Measurements from ENCODE around the gene PAK2.
"Not testable (repeated sequence)": the region's sequence is repeated elsewhere in the genome, so short reads cannot be mapped to it uniquely, and the experiment has no call there.

Gene PAK2

GRCh38 chr3:196739671-196740480, at the start of gene PAK2:
TSS of gene PAK2 (plus strand) at chr3:196739857. CDS start at chr3:196782647, 42,790 bp downstream.
- peak; percentile 84 for DNase-seq (ENCODE audit: low read depth)

DNA sequence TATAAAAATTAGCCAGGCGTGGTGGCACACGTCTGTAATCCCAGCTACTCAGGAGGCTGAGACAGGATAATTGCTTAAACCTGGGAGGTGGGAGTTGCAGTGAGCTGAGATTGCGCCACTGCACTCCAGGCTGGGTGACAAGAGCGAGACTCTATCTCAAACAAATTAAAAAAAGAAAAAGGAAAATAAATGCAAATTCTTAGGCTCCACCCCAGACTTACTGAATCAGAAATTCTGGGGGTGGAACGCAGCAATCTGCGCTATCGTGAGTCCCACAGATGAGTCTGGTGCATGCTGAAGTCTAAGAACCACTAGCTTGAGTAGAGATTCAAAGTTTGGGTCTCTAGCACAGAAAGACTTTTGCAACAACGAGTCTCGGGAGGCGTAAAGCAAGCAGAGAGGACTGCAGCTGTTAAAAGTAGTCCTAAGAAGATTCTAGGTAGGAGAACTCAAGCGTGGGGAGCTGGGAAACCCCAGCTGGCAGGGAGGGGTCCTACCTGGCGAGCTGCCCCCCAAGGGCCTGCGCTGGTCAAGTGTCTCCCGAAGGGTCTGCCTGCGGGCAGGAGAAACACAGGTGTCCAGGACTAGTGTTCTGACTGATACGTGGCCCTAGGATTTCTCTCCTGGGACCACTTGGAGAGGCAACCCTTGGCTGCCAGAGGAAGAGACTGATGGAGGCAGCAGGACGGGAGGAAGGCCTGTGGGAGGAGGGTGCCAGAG, 49.6 kb upstream of the PAK2 start:
- DNase-seq (ENCODE audit: low read depth): no peak

GRCh38 chr3:196691386-196691785, 48.3 kb upstream of the PAK2 start:
- DNase-seq (ENCODE audit: low read depth): no peak

DNA sequence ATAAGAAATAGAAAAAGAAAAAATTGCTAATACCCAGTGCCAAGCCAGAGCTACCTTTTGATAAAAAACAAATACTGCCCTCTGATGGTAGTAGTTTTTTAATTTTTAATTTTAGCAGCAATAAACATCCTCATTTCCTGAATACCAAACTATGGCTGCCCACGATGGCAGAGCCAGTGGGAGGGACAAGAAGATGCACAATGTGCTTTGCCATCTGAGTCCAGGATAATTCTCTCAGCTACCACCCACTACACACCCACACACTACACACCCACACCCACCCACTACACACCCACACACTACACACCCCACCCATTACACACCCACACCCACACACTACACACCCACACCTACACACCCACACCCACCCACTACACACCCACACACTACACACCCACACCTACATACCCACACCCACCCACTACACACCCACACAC, 45.4 kb upstream of the PAK2 start:
- no peak for DNase-seq (ENCODE audit: low read depth)

DNA sequence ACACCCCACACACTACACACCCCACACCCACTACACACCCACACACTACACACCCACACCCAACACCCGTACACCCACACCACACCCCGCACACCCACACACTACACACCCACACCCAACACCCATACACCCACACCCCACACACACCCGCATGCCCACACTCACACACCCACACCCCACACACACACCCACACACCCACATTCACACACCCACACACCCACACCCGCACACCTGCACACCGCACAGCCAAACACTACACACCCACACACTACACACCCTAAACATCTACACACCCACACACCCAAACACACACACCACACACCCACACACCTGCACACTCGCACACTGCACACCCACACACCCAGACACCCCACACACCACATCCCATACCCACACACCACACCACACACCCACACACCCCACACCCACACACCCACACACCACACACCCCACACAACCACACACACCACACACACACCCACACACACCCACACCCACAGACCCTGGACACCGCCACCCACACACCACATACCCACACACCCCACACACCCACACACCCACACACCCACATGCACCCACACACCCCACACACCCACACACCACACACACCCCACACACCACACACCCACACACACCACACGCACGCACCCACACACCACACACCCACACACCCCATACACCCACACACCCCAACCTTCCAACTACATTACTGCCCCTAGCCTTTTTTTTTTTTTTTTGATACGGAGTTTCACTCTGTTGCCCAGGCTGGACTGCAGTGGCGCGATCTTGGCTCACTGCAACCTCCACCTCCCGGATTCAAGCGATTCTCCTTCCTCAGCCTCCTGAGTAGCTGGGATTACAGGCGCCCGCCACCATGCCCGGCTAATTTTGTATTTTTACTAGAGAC, 44.5 kb upstream of the PAK2 start:
- no peak for DNase-seq (ENCODE audit: low read depth)

DNA sequence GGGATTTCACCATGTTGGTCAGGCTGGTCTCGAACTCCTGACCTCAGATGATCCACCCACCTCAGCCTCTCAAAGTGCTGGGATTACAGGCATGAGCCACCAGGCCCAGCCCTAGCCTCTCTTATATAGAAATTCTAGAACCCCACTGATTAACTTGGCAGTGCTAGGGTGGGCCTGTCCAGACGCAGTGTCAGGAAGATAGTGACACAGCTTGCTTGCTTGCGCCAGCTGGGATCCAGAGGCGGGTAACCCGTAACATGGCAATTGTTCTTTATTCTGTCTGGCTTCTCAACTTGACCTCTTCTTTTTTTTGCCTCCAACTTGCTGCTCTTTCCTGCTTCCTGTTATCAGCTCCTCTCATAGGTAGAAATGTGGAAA, 43.8 kb upstream of the PAK2 start:
- no peak for DNase-seq (ENCODE audit: low read depth)

GRCh38 chr3:196697270-196697669, 42.4 kb upstream of the PAK2 start:
- DNase-seq (ENCODE audit: low read depth): no peak

DNA sequence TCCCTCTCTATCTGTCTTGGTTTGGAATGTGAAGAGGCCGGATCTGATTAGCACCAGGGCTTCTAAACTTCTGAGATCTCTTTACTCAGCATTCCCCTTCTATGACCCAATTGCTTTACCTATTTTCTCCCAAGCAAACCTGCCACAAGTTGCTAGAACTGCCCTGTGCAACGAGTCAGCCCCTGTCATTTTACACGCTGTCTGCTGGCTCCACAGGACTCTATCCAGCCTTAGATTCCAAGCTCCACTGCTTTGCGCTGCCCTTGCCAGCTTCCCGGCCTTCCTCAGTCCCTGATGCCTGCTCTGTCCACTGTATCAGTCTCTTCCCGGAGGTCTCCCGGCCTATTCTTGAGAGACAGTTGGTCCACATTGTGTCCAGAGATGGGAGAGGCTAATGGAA, 39.9 kb upstream of the PAK2 start:
- no peak for DNase-seq (ENCODE audit: low read depth)

- no peak for DNase-seq (ENCODE audit: low read depth)
These were observed 38.9 kb upstream of the PAK2 start for GRCh38 chr3:196700801-196701200.

DNA sequence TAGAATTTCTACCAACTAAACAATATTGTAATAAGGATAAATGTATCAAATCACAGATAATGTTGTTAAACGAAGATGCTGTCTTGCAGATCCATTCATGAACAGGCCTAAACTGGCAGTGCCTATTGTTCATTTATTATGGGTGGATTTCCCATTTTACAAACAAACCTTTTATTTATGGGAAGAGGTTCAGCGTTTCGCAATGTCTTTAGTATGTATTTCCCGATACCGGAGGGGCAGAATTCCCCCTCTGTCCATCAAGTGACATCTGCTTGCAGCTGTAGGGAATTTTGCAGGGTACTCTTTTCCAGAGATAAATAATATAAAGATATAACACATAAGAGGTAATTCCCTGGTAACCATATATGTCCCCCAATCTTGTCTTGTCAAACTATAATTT, 33.3 kb upstream of the PAK2 start:
- DNase-seq (ENCODE audit: low read depth): no peak

- no peak for DNase-seq (ENCODE audit: low read depth)
These were observed 32.9 kb upstream of the PAK2 start for GRCh38 chr3:196706731-196707130.

GRCh38 chr3:196707566-196707965, 32.1 kb upstream of the PAK2 start:
- no peak for DNase-seq (ENCODE audit: low read depth)

- no peak for DNase-seq (ENCODE audit: low read depth)
These were observed 31.2 kb upstream of the PAK2 start for GRCh38 chr3:196708467-196708866.

GRCh38 chr3:196711838-196712513, 27.7 kb upstream of the PAK2 start, which contains the start of the genes CEP19 and PIGX:
TSS of gene CEP19 (minus strand) at chr3:196712250. CDS start at chr3:196708657, 3,593 bp downstream.
TSS of gene PIGX (plus strand) at chr3:196712377.
- peak; percentile 89 for DNase-seq (ENCODE audit: low read depth)

DNA sequence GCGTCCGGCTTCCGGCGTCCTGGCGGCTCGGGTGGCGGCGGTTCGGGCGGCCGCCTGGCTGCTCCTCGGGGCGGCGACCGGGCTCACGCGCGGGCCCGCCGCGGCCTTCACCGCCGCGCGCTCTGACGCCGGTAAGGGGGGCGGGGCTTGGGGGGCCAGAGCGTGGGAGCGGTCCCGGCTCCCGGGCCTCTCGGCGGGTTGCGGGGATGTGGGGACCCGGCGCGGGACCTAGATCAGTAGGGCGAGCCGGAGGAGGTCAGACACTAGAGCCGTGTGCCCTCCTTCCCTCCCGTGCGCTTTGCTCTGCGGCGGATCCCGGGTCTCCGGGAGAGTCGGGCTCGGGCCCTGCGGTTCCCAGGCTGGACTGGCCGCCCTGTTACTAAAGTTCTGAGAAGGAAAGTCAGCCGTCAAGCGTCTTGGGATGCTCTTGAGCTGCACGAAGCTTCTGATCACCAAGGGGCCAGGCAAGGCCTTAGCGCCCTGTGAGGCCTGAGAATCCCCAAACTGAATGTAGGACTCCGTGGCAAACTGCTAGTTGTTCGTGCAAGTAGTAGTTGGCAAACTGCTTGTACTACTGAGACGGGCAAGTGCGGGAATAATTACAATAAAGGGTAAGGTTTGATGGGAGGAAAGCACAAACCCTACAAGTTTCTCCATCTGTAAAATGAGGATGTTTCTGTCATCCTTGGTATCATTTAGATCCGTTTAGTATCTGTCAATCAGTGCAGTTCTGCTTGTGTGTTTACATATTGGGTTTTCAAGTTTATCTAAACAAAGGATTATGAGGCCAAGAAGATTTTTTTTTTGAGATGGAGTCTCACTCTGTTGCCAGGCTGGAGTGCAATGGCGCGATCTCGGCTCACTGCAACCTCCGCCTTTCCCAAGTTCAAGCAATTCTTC, 26.9 kb upstream of the PAK2 start:
- peak; percentile 47 for DNase-seq (ENCODE audit: low read depth)

GRCh38 chr3:196717162-196717561, 22.5 kb upstream of the PAK2 start:
- DNase-seq (ENCODE audit: low read depth): not testable (repeated sequence)

DNA sequence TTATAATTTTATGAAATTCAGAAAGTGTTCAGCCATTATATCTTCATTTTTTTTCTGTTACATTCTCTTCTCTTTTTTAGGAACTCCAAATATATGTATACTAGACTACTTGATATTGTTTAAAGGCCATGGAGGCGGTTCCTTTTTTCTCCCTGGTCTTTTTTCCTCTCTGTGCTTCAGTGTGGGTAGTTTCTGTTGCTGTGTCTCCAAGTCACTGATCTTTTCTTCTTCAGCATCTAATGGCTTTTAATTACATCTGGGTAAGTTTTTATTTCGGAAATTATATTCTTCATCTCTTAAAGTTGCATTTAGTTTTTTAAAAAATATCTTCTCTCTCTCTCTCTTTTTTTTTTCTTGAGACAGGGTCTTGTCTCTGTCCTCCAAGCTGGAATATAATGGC, 18.6 kb upstream of the PAK2 start:
- DNase-seq (ENCODE audit: low read depth): no peak

GRCh38 chr3:196726788-196727675, 12.6 kb upstream of the PAK2 start:
- no peak for DNase-seq (ENCODE audit: low read depth)

DNA sequence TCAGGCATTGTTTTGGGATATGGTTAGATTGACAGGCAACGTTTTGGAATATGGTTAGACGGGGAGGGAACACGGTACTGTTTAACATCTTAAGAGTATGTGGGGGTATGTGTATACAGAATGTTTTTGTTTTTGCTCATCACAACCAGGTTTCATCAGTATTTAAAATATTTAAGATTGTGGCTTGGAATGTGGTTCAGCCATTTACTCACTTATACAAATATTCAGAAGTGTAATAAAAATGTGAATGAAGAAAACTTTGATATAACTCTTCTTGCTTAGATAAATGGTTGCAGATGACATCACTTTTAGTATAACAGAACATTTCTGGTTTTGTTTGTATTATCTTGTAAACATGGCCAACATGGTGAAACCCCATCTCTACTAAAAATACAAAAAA, 3.9 kb upstream of the PAK2 start:
- DNase-seq (ENCODE audit: low read depth): no peak
